GM18505 (cell line): ENCODE data around the gene PRC1.
A peak's percentile ranks its signal among the peaks of the same experiment; 100 is the strongest.

Experiments used
- ATAC-seq: cut with Tn5 transposase; IDR thresholded peaks from one replicate; pipeline ENCODE4 v1.9.1; 2021; ENCODE audit not compliant: unreplicated experiment
- POLR2A ChIP-seq: IDR thresholded peaks from 4 replicates; pipeline ENCODE4 v1.6.1; 2011; ENCODE audit warnings: borderline replicate concordance; ENCODE audit not compliant: insufficient read depth, insufficient read length; ENCODE audit errors: extremely low read depth

PRC1 gene

GRCh38 chr15:90982135-90982534, 12.2 kb downstream of the PRC1 start:
- ATAC-seq, result peak; percentile 42
- no peak for TF ChIP-seq POLR2A

- no peak for TF ChIP-seq POLR2A
- peak; percentile 85 for ATAC-seq
These were observed 12.7 kb downstream of the PRC1 start for GRCh38 chr15:90981681-90982080.

- no peak for TF ChIP-seq POLR2A
- no peak for ATAC-seq
These were observed 14.8 kb downstream of the PRC1 start for GRCh38 chr15:90979582-90979981.

- TF ChIP-seq POLR2A, result no peak
- no peak for ATAC-seq
These were observed 20.1 kb downstream of the PRC1 start for GRCh38 chr15:90974216-90974615.

GRCh38 chr15:90972133-90972532, 22.2 kb downstream of the PRC1 start:
- no peak for ATAC-seq
- no peak for TF ChIP-seq POLR2A

GRCh38 chr15:90970274-90970673, 24.1 kb downstream of the PRC1 start:
- no peak for TF ChIP-seq POLR2A

GRCh38 chr15:90968434-90968833, 25.9 kb downstream of the PRC1 start:
- no peak for TF ChIP-seq POLR2A
- no peak for ATAC-seq

More at GRCh38 chr15:90970274-90970673, 24.1 kb downstream of the PRC1 start:
- no peak for ATAC-seq

- no peak for ATAC-seq
- no peak for TF ChIP-seq POLR2A
These were observed 27.1 kb downstream of the PRC1 start for GRCh38 chr15:90967206-90967605.

GRCh38 chr15:90966262-90966661, 28.1 kb downstream of the PRC1 start:
- ATAC-seq, result no peak
- peak; percentile 17 for TF ChIP-seq POLR2A

- no peak for TF ChIP-seq POLR2A
- no peak for ATAC-seq
These were observed 32.3 kb downstream of the PRC1 start for GRCh38 chr15:90962021-90962420.

GRCh38 chr15:90960298-90961091, 33.8 kb downstream of the PRC1 start:
- no peak for ATAC-seq
- no peak for TF ChIP-seq POLR2A

GRCh38 chr15:90959894-90960293, 34.4 kb downstream of the PRC1 start:
- TF ChIP-seq POLR2A, result no peak
- no peak for ATAC-seq

GRCh38 chr15:90959028-90959595, 35.2 kb downstream of the PRC1 start:
- ATAC-seq, result no peak

GRCh38 chr15:90957791-90958190, 36.5 kb downstream of the PRC1 start:
- no peak for TF ChIP-seq POLR2A
- ATAC-seq, result no peak

More at GRCh38 chr15:90959028-90959595, 35.2 kb downstream of the PRC1 start:
- no peak for TF ChIP-seq POLR2A

- no peak for TF ChIP-seq POLR2A
- ATAC-seq, result no peak
These were observed 37.1 kb downstream of the PRC1 start for GRCh38 chr15:90957031-90957790.
